Measurements from ENCODE around the gene ATG101.

Gene ATG101

GRCh38 chr12:52058631-52059361 is 11.0 kb upstream of the ATG101 start:
- no peak for FAIRE-seq

GRCh38 chr12:52059582-52060497 is 9.9 kb upstream of the ATG101 start:
- FAIRE-seq = no peak

GRCh38 chr12:52060498-52061177 is 9.1 kb upstream of the ATG101 start:
- no peak for FAIRE-seq

GRCh38 chr12:52061470-52062166 is 8.2 kb upstream of the ATG101 start:
- FAIRE-seq = no peak

GRCh38 chr12:52062167-52063081 is 7.4 kb upstream of the ATG101 start:
- FAIRE-seq = no peak

- no peak for FAIRE-seq
Observed at GRCh38 chr12:52063082-52063924, 6.5 kb upstream of the ATG101 start.

GRCh38 chr12:52063981-52064649 is 5.7 kb upstream of the ATG101 start:
- FAIRE-seq = no peak

GRCh38 chr12:52066346-52067080 is 3.3 kb upstream of the ATG101 start:
- no peak for FAIRE-seq

- no peak for FAIRE-seq
Observed at GRCh38 chr12:52067081-52067374, 2.8 kb upstream of the ATG101 start.

- FAIRE-seq = no peak
Observed at GRCh38 chr12:52070185-52070925, 577 bp downstream of the ATG101 start.

- no peak for FAIRE-seq
Observed at GRCh38 chr12:52073531-52074381, 4.0 kb downstream of the ATG101 start.

- no peak for FAIRE-seq
Observed at GRCh38 chr12:52074971-52075724, 5.4 kb downstream of the ATG101 start.

GRCh38 chr12:52076811-52077210 is 7.0 kb downstream of the ATG101 start:
- no peak for FAIRE-seq

- no peak for FAIRE-seq
Observed at GRCh38 chr12:52078276-52078675, 8.5 kb downstream of the ATG101 start.

GRCh38 chr12:52079576-52080402 is 10.0 kb downstream of the ATG101 start, which contains the start of gene SMIM41:
TSS of gene SMIM41 (plus strand) at chr12:52079704. CDS start at chr12:52079780, 76 bp downstream.
- FAIRE-seq = no peak

All from endometrium (tissue), 2 donors.